ENCODE results near the gene ZNF628.

ZNF628 gene

DNA sequence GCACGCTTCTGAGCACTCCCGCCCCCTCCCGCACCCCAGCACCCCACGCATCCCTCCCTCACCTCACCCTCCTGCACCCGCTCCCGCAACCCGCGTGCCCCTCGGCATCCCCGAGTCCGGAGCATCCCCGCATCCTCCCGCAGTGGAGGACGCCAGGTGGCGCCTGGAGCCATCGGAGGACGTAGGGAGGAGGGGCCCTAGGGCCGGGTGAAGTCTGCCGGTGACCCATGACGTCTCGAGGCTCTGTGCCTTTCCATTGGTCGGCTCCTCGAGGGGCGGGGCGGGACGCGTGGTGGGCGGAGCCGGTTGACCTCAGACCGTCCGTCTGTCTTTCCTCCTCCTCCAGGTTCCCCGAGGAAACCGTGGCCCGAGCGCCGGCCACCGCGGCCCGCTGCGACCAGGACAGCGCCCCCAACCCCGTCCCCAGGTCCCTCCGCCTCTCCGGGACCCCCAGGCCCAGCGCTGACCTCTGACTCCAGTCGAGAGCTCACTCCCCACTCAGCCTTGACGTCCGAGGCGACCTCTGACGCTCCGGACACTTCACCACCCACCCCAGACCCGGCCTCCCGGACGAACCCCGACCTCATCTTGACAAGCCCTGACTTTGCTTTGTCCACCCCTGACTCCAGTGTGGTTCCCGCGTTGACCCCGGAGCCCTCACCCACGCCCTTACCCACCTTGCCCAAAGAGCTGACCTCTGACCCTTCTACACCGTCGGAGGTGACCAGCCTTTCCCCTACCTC lies 40.6 kb downstream of the ZNF628 start (continued):
- peak; percentile 66 for TF ChIP-seq ZIC2 (tag by site-specific recombination; IDR thresholded peaks at IDR 0.05)
- TF ChIP-seq, protein P1, sequence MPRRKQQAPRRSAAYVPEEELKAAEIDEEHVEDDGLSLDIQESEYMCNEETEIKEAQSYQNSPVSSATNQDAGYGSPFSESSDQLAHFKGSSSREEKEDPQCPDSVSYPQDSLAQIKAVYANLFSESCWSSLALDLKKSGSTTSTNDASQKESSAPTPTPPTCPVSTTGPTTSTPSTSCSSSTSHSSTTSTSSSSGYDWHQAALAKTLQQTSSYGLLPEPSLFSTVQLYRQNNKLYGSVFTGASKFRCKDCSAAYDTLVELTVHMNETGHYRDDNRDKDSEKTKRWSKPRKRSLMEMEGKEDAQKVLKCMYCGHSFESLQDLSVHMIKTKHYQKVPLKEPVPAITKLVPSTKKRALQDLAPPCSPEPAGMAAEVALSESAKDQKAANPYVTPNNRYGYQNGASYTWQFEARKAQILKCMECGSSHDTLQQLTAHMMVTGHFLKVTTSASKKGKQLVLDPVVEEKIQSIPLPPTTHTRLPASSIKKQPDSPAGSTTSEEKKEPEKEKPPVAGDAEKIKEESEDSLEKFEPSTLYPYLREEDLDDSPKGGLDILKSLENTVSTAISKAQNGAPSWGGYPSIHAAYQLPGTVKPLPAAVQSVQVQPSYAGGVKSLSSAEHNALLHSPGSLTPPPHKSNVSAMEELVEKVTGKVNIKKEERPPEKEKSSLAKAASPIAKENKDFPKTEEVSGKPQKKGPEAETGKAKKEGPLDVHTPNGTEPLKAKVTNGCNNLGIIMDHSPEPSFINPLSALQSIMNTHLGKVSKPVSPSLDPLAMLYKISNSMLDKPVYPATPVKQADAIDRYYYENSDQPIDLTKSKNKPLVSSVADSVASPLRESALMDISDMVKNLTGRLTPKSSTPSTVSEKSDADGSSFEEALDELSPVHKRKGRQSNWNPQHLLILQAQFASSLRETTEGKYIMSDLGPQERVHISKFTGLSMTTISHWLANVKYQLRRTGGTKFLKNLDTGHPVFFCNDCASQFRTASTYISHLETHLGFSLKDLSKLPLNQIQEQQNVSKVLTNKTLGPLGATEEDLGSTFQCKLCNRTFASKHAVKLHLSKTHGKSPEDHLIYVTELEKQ (tag by site-specific recombination; IDR thresholded peaks at IDR 0.05; ENCODE audit: borderline replicate concordance), result no peak; the same call in 1 of the 2 replicates
- TF ChIP-seq ZNF350 (tag by site-specific recombination; IDR thresholded peaks at IDR 0.05), result no peak
- no peak for TF ChIP-seq ZNF157 (tag by site-specific recombination; IDR thresholded peaks at IDR 0.05)
- no peak for TF ChIP-seq ZNF114 (tag by site-specific recombination; IDR thresholded peaks at IDR 0.05)
- no peak for TF ChIP-seq TCF7L2 (IDR thresholded peaks at IDR 0.05; ENCODE audit: borderline replicate concordance, low read depth, low read length)
- no peak for TF ChIP-seq ZNF791 (tag by site-specific recombination; IDR thresholded peaks at IDR 0.05)
- no peak for TF ChIP-seq ZNF221 (tag by site-specific recombination; IDR thresholded peaks at IDR 0.05; ENCODE audit: borderline replicate concordance)
- no peak for TF ChIP-seq ZNF677 (tag by site-specific recombination; IDR thresholded peaks at IDR 0.05)
- peak; percentile 56; the same call in 1 of the 2 replicates for TF ChIP-seq ZBTB17 (tag by site-specific recombination; IDR thresholded peaks at IDR 0.05)
- no peak for TF ChIP-seq ZNF416 (tag by site-specific recombination; IDR thresholded peaks at IDR 0.05)
- TF ChIP-seq, protein P2, sequence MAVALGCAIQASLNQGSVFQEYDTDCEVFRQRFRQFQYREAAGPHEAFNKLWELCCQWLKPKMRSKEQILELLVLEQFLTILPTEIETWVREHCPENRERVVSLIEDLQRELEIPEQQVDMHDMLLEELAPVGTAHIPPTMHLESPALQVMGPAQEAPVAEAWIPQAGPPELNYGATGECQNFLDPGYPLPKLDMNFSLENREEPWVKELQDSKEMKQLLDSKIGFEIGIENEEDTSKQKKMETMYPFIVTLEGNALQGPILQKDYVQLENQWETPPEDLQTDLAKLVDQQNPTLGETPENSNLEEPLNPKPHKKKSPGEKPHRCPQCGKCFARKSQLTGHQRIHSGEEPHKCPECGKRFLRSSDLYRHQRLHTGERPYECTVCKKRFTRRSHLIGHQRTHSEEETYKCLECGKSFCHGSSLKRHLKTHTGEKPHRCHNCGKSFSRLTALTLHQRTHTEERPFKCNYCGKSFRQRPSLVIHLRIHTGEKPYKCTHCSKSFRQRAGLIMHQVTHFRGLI (tag by site-specific recombination; IDR thresholded peaks at IDR 0.05), result no peak
- TF ChIP-seq ZNF37A (tag by site-specific recombination; IDR thresholded peaks at IDR 0.05), result no peak
- TF ChIP-seq, protein P3, sequence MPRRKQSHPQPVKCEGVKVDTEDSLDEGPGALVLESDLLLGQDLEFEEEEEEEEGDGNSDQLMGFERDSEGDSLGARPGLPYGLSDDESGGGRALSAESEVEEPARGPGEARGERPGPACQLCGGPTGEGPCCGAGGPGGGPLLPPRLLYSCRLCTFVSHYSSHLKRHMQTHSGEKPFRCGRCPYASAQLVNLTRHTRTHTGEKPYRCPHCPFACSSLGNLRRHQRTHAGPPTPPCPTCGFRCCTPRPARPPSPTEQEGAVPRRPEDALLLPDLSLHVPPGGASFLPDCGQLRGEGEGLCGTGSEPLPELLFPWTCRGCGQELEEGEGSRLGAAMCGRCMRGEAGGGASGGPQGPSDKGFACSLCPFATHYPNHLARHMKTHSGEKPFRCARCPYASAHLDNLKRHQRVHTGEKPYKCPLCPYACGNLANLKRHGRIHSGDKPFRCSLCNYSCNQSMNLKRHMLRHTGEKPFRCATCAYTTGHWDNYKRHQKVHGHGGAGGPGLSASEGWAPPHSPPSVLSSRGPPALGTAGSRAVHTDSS (tag by site-specific recombination; IDR thresholded peaks at IDR 0.05), result no peak
- TF ChIP-seq, protein P4, sequence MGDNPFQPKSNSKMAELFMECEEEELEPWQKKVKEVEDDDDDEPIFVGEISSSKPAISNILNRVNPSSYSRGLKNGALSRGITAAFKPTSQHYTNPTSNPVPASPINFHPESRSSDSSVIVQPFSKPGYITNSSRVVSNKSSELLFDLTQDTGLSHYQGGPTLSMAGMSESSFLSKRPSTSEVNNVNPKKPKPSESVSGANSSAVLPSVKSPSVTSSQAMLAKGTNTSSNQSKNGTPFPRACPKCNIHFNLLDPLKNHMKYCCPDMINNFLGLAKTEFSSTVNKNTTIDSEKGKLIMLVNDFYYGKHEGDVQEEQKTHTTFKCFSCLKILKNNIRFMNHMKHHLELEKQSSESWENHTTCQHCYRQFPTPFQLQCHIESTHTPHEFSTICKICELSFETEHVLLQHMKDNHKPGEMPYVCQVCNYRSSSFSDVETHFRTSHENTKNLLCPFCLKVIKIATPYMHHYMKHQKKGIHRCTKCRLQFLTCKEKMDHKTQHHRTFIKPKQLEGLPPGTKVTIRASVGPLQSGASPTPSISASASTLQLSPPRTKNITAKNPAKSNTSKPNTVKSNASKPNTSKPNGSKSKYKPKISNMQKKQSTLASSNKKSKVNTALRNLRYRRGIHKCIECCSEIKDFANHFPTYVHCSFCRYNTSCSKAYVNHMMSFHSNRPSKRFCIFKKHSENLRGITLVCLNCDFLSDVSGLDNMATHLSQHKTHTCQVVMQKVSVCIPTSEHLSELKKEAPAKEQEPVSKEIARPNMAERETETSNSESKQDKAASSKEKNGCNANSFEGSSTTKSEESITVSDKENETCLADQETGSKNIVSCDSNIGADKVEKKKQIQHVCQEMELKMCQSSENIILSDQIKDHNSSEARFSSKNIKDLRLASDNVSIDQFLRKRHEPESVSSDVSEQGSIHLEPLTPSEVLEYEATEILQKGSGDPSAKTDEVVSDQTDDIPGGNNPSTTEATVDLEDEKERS (tag by site-specific recombination; IDR thresholded peaks at IDR 0.05), result no peak
- no peak for TF ChIP-seq ZNF624 (tag by site-specific recombination; IDR thresholded peaks at IDR 0.05)
- 0 out of 2 replicates have a peak, but pooled peaks have one; percentile 18 for TF ChIP-seq ZBTB21 (tag by site-specific recombination; IDR thresholded peaks at IDR 0.05)
- TF ChIP-seq ZNF302 (tag by site-specific recombination; IDR thresholded peaks at IDR 0.05; ENCODE audit: low read depth), result no peak
- TF ChIP-seq KLF16 (tag by site-specific recombination; IDR thresholded peaks at IDR 0.05), result peak; percentile 77; the same call in 1 of the 2 replicates
- TF ChIP-seq, protein P5, sequence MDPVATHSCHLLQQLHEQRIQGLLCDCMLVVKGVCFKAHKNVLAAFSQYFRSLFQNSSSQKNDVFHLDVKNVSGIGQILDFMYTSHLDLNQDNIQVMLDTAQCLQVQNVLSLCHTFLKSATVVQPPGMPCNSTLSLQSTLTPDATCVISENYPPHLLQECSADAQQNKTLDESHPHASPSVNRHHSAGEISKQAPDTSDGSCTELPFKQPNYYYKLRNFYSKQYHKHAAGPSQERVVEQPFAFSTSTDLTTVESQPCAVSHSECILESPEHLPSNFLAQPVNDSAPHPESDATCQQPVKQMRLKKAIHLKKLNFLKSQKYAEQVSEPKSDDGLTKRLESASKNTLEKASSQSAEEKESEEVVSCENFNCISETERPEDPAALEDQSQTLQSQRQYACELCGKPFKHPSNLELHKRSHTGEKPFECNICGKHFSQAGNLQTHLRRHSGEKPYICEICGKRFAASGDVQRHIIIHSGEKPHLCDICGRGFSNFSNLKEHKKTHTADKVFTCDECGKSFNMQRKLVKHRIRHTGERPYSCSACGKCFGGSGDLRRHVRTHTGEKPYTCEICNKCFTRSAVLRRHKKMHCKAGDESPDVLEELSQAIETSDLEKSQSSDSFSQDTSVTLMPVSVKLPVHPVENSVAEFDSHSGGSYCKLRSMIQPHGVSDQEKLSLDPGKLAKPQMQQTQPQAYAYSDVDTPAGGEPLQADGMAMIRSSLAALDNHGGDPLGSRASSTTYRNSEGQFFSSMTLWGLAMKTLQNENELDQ (tag by site-specific recombination; IDR thresholded peaks at IDR 0.05; ENCODE audit: low read depth), result no peak
- TF ChIP-seq, protein P6, sequence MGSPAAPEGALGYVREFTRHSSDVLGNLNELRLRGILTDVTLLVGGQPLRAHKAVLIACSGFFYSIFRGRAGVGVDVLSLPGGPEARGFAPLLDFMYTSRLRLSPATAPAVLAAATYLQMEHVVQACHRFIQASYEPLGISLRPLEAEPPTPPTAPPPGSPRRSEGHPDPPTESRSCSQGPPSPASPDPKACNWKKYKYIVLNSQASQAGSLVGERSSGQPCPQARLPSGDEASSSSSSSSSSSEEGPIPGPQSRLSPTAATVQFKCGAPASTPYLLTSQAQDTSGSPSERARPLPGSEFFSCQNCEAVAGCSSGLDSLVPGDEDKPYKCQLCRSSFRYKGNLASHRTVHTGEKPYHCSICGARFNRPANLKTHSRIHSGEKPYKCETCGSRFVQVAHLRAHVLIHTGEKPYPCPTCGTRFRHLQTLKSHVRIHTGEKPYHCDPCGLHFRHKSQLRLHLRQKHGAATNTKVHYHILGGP (tag by site-specific recombination; IDR thresholded peaks at IDR 0.05), result no peak
- peak; percentile 86 for TF ChIP-seq KLF9 (tag by site-specific recombination; IDR thresholded peaks at IDR 0.05; ENCODE audit: low read depth)
- TF ChIP-seq GLIS1 (tag by site-specific recombination; IDR thresholded peaks at IDR 0.05), result peak; percentile 15; the same call in 1 of the 2 replicates
- no peak for TF ChIP-seq ZFP41 (tag by site-specific recombination; IDR thresholded peaks at IDR 0.05; ENCODE audit: borderline replicate concordance)
- TF ChIP-seq ZNF768 (tag by site-specific recombination; IDR thresholded peaks at IDR 0.05), result no peak; the same call in 1 of the 2 replicates
- TF ChIP-seq ZSCAN16 (tag by site-specific recombination; IDR thresholded peaks at IDR 0.05), result no peak

Data from HEK293 (cell line).